ENCODE results near the gene KRT74.

KRT74 gene

GRCh38 chr12:52533686-52534470, 39.8 kb downstream of the KRT74 start:
- DNase-seq, result no peak

GRCh38 chr12:52532636-52533035, 41.0 kb downstream of the KRT74 start:
- peak; percentile 12 for DNase-seq

- DNase-seq, result peak; percentile 81
Observed at GRCh38 chr12:52531566-52532300, 41.9 kb downstream of the KRT74 start.

GRCh38 chr12:52530905-52531304, 42.7 kb downstream of the KRT74 start:
- DNase-seq, result no peak

- no peak for DNase-seq
Observed at GRCh38 chr12:52530366-52530765, 43.3 kb downstream of the KRT74 start.

- DNase-seq, result no peak
Observed at GRCh38 chr12:52529846-52530245, 43.8 kb downstream of the KRT74 start.

- no peak for DNase-seq
Observed at GRCh38 chr12:52529417-52529816, 44.2 kb downstream of the KRT74 start.

- no peak for DNase-seq
Observed at GRCh38 chr12:52528641-52529143, 45.0 kb downstream of the KRT74 start.

GRCh38 chr12:52527121-52527800, 46.4 kb downstream of the KRT74 start:
- no peak for DNase-seq

GRCh38 chr12:52526511-52526951, 47.1 kb downstream of the KRT74 start:
- no peak for DNase-seq

GRCh38 chr12:52525661-52526499, 47.8 kb downstream of the KRT74 start:
- DNase-seq, result no peak

- no peak for DNase-seq
Observed at GRCh38 chr12:52524898-52525591, 48.6 kb downstream of the KRT74 start.

- DNase-seq, result no peak
Observed at GRCh38 chr12:52524241-52524897, 49.3 kb downstream of the KRT74 start.

- DNase-seq, result no peak
Observed at GRCh38 chr12:52523824-52524223, 49.8 kb downstream of the KRT74 start.

- DNase-seq, result no peak
Observed at GRCh38 chr12:52522346-52523011, 51.2 kb downstream of the KRT74 start.

- no peak for DNase-seq
Observed at GRCh38 chr12:52521568-52522266, 51.9 kb downstream of the KRT74 start.

- DNase-seq, result no peak
Observed at GRCh38 chr12:52521175-52521567, 52.5 kb downstream of the KRT74 start.

- no peak for DNase-seq
Observed at GRCh38 chr12:52519826-52520662, 53.6 kb downstream of the KRT74 start, which contains the start of gene KRT5. Gene KRT5, minus strand, starts transcription at chr12:52520394. Its CDS starts 98 bp downstream, at chr12:52520296.

- no peak for DNase-seq
Observed at GRCh38 chr12:52519387-52519703, 54.3 kb downstream of the KRT74 start.

Data from suppressor macrophage treated with lipopolysaccharide for 4 hours (primary cell).